HepG2 (cell line): ENCODE results near the gene CPSF6. TPM values are rescaled to one million over a fixed set of nuclear protein-coding genes. Genes with fewer than 3 reads are reported as not detected.

Experiments used
- ATAC-seq: fragments of 200-7000 bp; cut with Tn5 transposase; 3 replicates; pipeline ENCODE4 v1.9.1; 2020; ENCODE audit warnings: mild to moderate bottlenecking, moderate library complexity
- BruUV-seq: library from RNA; stranded (reverse); fragments of 400-500 nt; replicated peaks from 2 replicates; lab custom pipeline; 2021; lab: Mats Ljungman, UMichigan
- CTCF ChIA-PET: fragments of 300-600 bp; formaldehyde crosslinking; extraction: SDS; loops from one replicate; lab custom pipeline; 2021; ENCODE audit warnings: low total read pairs, inconsistent platforms, low intra/inter-chr PET ratio; lab: Yijun Ruan, JAX
- POLR2A ChIA-PET: fragments of 350-600 bp; sonication (Branson Sonifier 250); formaldehyde crosslinking; loops from one replicate; lab custom pipeline; 2020; ENCODE audit warnings: antibody characterized with exemption, inconsistent platforms; lab: Yijun Ruan, JAX
- DNase-seq: peaks from one replicate; pipeline ENCODE4 v3.0.0-alpha.2; 2015; ENCODE audit warnings: low spot score
- FAIRE-seq: peaks from 3 replicates; lab custom pipeline; 2011; peaks lifted over from hg19 to GRCh38; lab: Jason Lieb, UNC
- H2AFZ ChIP-seq: one replicate; pipeline ENCODE4 v1.6.1; 2011; ENCODE audit warnings: low read length, inconsistent platforms
- H3K27ac ChIP-seq: fragments of 300-600 bp; 3 replicates; pipeline ENCODE4 v1.8.0; 2011; ENCODE audit warnings: mixed run types, mild to moderate bottlenecking, mixed read lengths, low read length, inconsistent platforms; ENCODE audit not compliant: insufficient read depth; ENCODE audit errors: extremely low read length
- H3K27me3 ChIP-seq, 2 experiments: fragments of 200-600 bp in 1 of 2; 2 replicates in 1 of 2; 3 replicates in 1 of 2; pipeline versions ENCODE4 v1.6.0 to v1.8.0; 2011; ENCODE audit warnings: low read length in 2 of 2, mild to moderate bottlenecking in 2 of 2, moderate library complexity in 2 of 2, inconsistent platforms in 1 of 2; ENCODE audit not compliant: insufficient read depth in 2 of 2, control insufficient read depth in 1 of 2
- H3K36me3 ChIP-seq, 2 experiments: fragments of 200-600 bp in 1 of 2; replicated peaks in 1 of 2; 2 replicates in 1 of 2; 3 replicates in 1 of 2; pipeline versions ENCODE4 v1.5.1 to v1.8.0; 2011; ENCODE audit warnings: low read length in 2 of 2, inconsistent platforms in 1 of 2; ENCODE audit not compliant: insufficient read depth in 2 of 2, control insufficient read depth in 1 of 2
- H3K4me1 ChIP-seq: 2 replicates; pipeline ENCODE4 v1.5.1; 2012; ENCODE audit warnings: low read length, inconsistent platforms; ENCODE audit not compliant: insufficient read depth
- H3K4me2 ChIP-seq: 2 replicates; pipeline ENCODE4 v1.6.0; 2011; ENCODE audit warnings: low read depth, low read length, inconsistent platforms
- H3K4me3 ChIP-seq, 3 experiments: fragments of 200-600 bp in 1 of 3; sonication (generic), shearing (Covaris generic) in 1 of 3; replicated peaks in 1 of 3; 2 replicates each; pipeline ENCODE4 v1.5.1; 2011 to 2016; ENCODE audit warnings: low read length in 3 of 3, inconsistent platforms in 2 of 3, low read depth in 2 of 3, mild to moderate bottlenecking in 2 of 3, control low read depth in 1 of 3, mixed read lengths in 1 of 3; ENCODE audit not compliant: insufficient read depth in 1 of 3
- H3K79me2 ChIP-seq: one replicate; pipeline ENCODE4 v1.6.1; 2011; ENCODE audit warnings: low read length, inconsistent platforms; ENCODE audit not compliant: insufficient read depth
- H3K9ac ChIP-seq: 2 replicates; pipeline ENCODE4 v1.6.0; 2011; ENCODE audit warnings: mild to moderate bottlenecking, low read depth, low read length, inconsistent platforms; ENCODE audit not compliant: insufficient read depth
- H3K9me3 ChIP-seq: 2 replicates; pipeline ENCODE4 v1.5.1; 2012; ENCODE audit warnings: mild to moderate bottlenecking, low read length
- H4K20me1 ChIP-seq: 2 replicates; pipeline ENCODE4 v1.6.0; 2011; ENCODE audit warnings: inconsistent platforms, mild to moderate bottlenecking, low read length, moderate library complexity; ENCODE audit not compliant: insufficient read depth
- BRCA1 ChIP-seq: sonication (generic); formaldehyde crosslinking; IDR thresholded peaks from 2 replicates; pipeline ENCODE4 v1.4.0; 2020; ENCODE audit warnings: missing genetic modification reagents
- CENPX ChIP-seq: sonication (generic); formaldehyde crosslinking; IDR thresholded peaks from 2 replicates; pipeline ENCODE4 v1.9.0; 2021; ENCODE audit warnings: mild to moderate bottlenecking, missing genetic modification reagents, moderate library complexity
- ESRRA ChIP-seq: sonication (generic); formaldehyde crosslinking; IDR thresholded peaks from 2 replicates; pipeline ENCODE4 v1.5.1; 2020; ENCODE audit warnings: mild to moderate bottlenecking, low read depth, missing genetic modification reagents
- GPN1 ChIP-seq: sonication (generic); formaldehyde crosslinking; IDR thresholded peaks from 2 replicates; pipeline ENCODE4 v1.5.1; 2020; ENCODE audit warnings: missing genetic modification reagents, borderline replicate concordance
- HMGA1 ChIP-seq: sonication (generic); formaldehyde crosslinking; conservative IDR thresholded peaks from 2 replicates; pipeline ENCODE4 v1.4.0; 2020; ENCODE audit warnings: missing genetic modification reagents
- KMT2A ChIP-seq: sonication (generic); formaldehyde crosslinking; IDR thresholded peaks from 2 replicates; pipeline ENCODE4 v1.4.0; 2020; ENCODE audit warnings: missing genetic modification reagents
- LBX2 ChIP-seq: sonication (generic); formaldehyde crosslinking; IDR thresholded peaks from 2 replicates; pipeline ENCODE4 v1.5.0; 2020; ENCODE audit warnings: missing genetic modification reagents, mild to moderate bottlenecking, borderline replicate concordance
- NFYB ChIP-seq: sonication (generic); formaldehyde crosslinking; IDR thresholded peaks from 2 replicates; pipeline ENCODE4 v1.4.0; 2020; ENCODE audit warnings: missing genetic modification reagents
- REST ChIP-seq, 2 experiments: IDR thresholded peaks; 2 replicates each; pipeline ENCODE4 v1.6.1; 2011 to 2012; ENCODE audit warnings: low read length in 2 of 2, borderline replicate concordance in 1 of 2, low read depth in 1 of 2, mild to moderate bottlenecking in 1 of 2, moderate library complexity in 1 of 2
- SAP130 ChIP-seq: IDR thresholded peaks from 2 replicates; pipeline ENCODE4 v1.6.1; 2016; ENCODE audit warnings: low read depth
- ZFP36 ChIP-seq: fragments of 150-350 bp; IDR thresholded peaks from 2 replicates; pipeline ENCODE4 v1.6.1; 2018; ENCODE audit warnings: borderline replicate concordance, low read length, low read depth; ENCODE audit not compliant: partially characterized antibody
- ZFYVE20 ChIP-seq: sonication (generic); formaldehyde crosslinking; IDR thresholded peaks from 2 replicates; pipeline ENCODE4 v1.8.0; 2023; ENCODE audit warnings: low read depth, mild to moderate bottlenecking, moderate library complexity, missing genetic modification reagents, borderline replicate concordance
- ZMYM4 ChIP-seq: sonication (generic); formaldehyde crosslinking; IDR thresholded peaks from 2 replicates; pipeline ENCODE4 v1.8.1; 2023; ENCODE audit warnings: mild to moderate bottlenecking, missing genetic modification reagents
- ZNF160 ChIP-seq: sonication (generic); formaldehyde crosslinking; IDR thresholded peaks from 2 replicates; pipeline ENCODE4 v1.8.0; 2022; ENCODE audit warnings: mild to moderate bottlenecking, inconsistent platforms, missing genetic modification reagents
- ZNF235 ChIP-seq: sonication (generic); formaldehyde crosslinking; IDR thresholded peaks from 2 replicates; pipeline ENCODE4 v1.8.1; 2023; ENCODE audit warnings: mild to moderate bottlenecking, missing genetic modification reagents, borderline replicate concordance
- ZNF501 ChIP-seq: sonication (generic); formaldehyde crosslinking; IDR thresholded peaks from 2 replicates; pipeline ENCODE4 v1.5.1; 2020; ENCODE audit warnings: mild to moderate bottlenecking, moderate library complexity, missing genetic modification reagents
- ZNF713 ChIP-seq: sonication (generic); formaldehyde crosslinking; IDR thresholded peaks from 2 replicates; pipeline ENCODE4 v1.4.0; 2020; ENCODE audit warnings: mild to moderate bottlenecking, missing genetic modification reagents
- WGBS: methylation state at CpG from one replicate; pipeline ENCODE4 v1.1.6; 2017; ENCODE audit warnings: low lambda C conversion rate; 5-methylcytosine and 5-hydroxymethylcytosine counted together
- in situ Hi-C: cut with HindIII; loops from 2 replicates; pipeline ENCODE4 v1.10.0; 2017; ENCODE audit warnings: low pct_unique_long_range_greater_than_20kb; ENCODE audit not compliant: extremely low pct_ligation_motif_present
- intact Hi-C: fragments of 100-400 bp; cut with micrococcal nuclease; formaldehyde crosslinking; loops from one replicate; pipeline ENCODE4 v1.10.0; 2022; ENCODE audit not compliant: unreplicated experiment
- polyA plus RNA-seq, 8 experiments: library from polyadenylated mRNA; depleted of rRNA in 3 of 8; stranded (reverse) in 7 of 8; unstranded in 1 of 8; fragments of >200 nt; fragmentation: Illumina TruSeq in 4 of 8; extraction: Trizol in 4 of 8; gene quantifications; 2 replicates each; pipeline versions ENCODE4 v1.2.1 to v1.2.3, GENCODE V29; 2011 to 2016; ENCODE audit warnings: low read depth in 4 of 8, missing spikeins in 1 of 8, mixed read lengths in 1 of 8; ENCODE audit not compliant: insufficient read depth in 1 of 8
- total RNA-seq, 5 experiments: library from RNA; depleted of rRNA; stranded (reverse); fragments of >200 nt; fragmentation: Illumina TruSeq; extraction: Trizol; gene quantifications; 2 replicates each; pipeline ENCODE4 v1.2.3, GENCODE V29; 2016; ENCODE audit warnings: low read depth in 1 of 5
- TF ChIP-seq, protein P1 (sequence below): sonication (generic); formaldehyde crosslinking; IDR thresholded peaks from 2 replicates; pipeline ENCODE4 v1.8.1; 2023; ENCODE audit warnings: mild to moderate bottlenecking, missing genetic modification reagents, borderline replicate concordance

CPSF6 gene
- total and polyA plus RNA-seq, 2 of the 13 experiments (the other 11 are each of a cell fraction or from before 2014, with no cell fraction given) = 41.8 to 71.0 TPM

- TF ChIP-seq BRCA1 (CRISPR knock-in tag) (no peak), SAP130 (CRISPR knock-in tag) (no peak)
Observed at GRCh38 chr12:69204191-69204590, 35.2 kb upstream of the CPSF6 start (continued).

- peaks cover 11% of the 10 kb centered on the region for H3K4me1 ChIP-seq
- no peaks in the 10 kb centered on the region for H4K20me1 ChIP-seq
- intact Hi-C loops = no loop called here
- H3K9ac ChIP-seq = no peak overlapping the region
- ChIA-PET CTCF (no interaction called here), POLR2A (no interaction called here)
- in situ Hi-C loops = no loop called here
- DNase-seq (no peak), ATAC-seq (no peak), FAIRE-seq (no peak)
- no peak overlapping the region for H2AFZ ChIP-seq
- no peaks in the 10 kb centered on the region for H3K9me3 ChIP-seq
- no peak overlapping the region for H3K4me3 ChIP-seq
- no peaks in the 10 kb centered on the region for H3K27me3 ChIP-seq
- 30% methylated on average over 3 of the region's 3 CpGs for WGBS
- no peaks in the 10 kb centered on the region for H3K36me3 ChIP-seq
- no peak overlapping the region for H3K27ac ChIP-seq
- BruUV-seq = no TSS peak
- no peak overlapping the region for H3K4me2 ChIP-seq
- no peaks in the 10 kb centered on the region for H3K79me2 ChIP-seq
- TF ChIP-seq NFYB (CRISPR knock-in tag) (no peak), ZNF713 (no peak), GPN1 (CRISPR knock-in tag) (no peak), ESRRA (CRISPR knock-in tag) (no peak), ZFP36 (no peak), ZNF501 (CRISPR knock-in tag) (no peak), LBX2 (CRISPR knock-in tag) (no peak), HMGA1 (no peak), ZMYM4 (no peak), ZNF160 (CRISPR knock-in tag) (no peak), KMT2A (no peak), ZFYVE20 (CRISPR knock-in tag) (no peak), REST (IDR thresholded peaks at IDR 0.05; ENCODE audit: borderline replicate concordance in 1 of 2, low read depth in 1 of 2, low read length in 2 of 2) (no peak), CENPX (CRISPR knock-in tag) (no peak), ZNF235 (CRISPR knock-in tag) (no peak)
- TF ChIP-seq, protein P1, sequence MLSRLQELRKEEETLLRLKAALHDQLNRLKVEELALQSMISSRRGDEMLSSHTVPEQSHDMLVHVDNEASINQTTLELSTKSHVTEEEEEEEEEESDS (CRISPR knock-in tag) = no peak
Observed at GRCh38 chr12:69210661-69211060, 28.7 kb upstream of the CPSF6 start.
